Testis (tissue), 3 donors: ENCODE measurements around the gene SUSD2. TPM values are rescaled to one million over a fixed set of nuclear protein-coding genes. Genes with fewer than 3 reads are reported as not detected.

Experiments used
- DNase-seq: peaks from one replicate; pipeline ENCODE4 v3.0.0-alpha.2; 2019
- H3K27ac ChIP-seq, 2 donors: fragments of 200-600 bp; sonication (generic); one replicate each; pipeline ENCODE4 v1.5.1; 2019
- H3K27me3 ChIP-seq: fragments of 200-600 bp; sonication (generic); one replicate; pipeline ENCODE4 v1.5.1; 2019
- H3K36me3 ChIP-seq: fragments of 200-600 bp; sonication (generic); one replicate; pipeline ENCODE4 v1.5.1; 2017; ENCODE audit warnings: low read depth; ENCODE audit errors: missing control alignments
- H3K4me1 ChIP-seq: fragments of 200-600 bp; sonication (generic); one replicate; pipeline ENCODE4 v1.5.1; 2019
- H3K4me3 ChIP-seq, 2 donors: fragments of 200-600 bp; sonication (generic); one replicate each; pipeline ENCODE4 v1.5.1; 2017 to 2019
- H3K9me3 ChIP-seq: fragments of 200-600 bp; sonication (generic); one replicate; pipeline ENCODE4 v1.5.1; 2017
- CTCF ChIP-seq, 3 experiments: fragments of 450-650 bp in 2 of 3; fragments of 200-600 bp in 1 of 3; sonication (generic) in 1 of 3; IDR thresholded peaks; one replicate each; pipeline ENCODE4 v1.5.1; 2016 to 2019; ENCODE audit warnings: antibody characterized with exemption in 3 of 3, mild to moderate bottlenecking in 2 of 3, moderate library complexity in 1 of 3
- POLR2A ChIP-seq: fragments of 450-650 bp; IDR thresholded peaks from one replicate; pipeline ENCODE4 v1.6.1; 2017; ENCODE audit warnings: antibody characterized with exemption, mild to moderate bottlenecking, moderate library complexity
- WGBS, 2 donors: methylation state at CpG; one replicate each; pipeline ENCODE4 v1.1.5; 2018; 5-methylcytosine and 5-hydroxymethylcytosine counted together
- intact Hi-C: fragments of 100-400 bp; cut with DNase I; formaldehyde crosslinking; loops from one replicate; pipeline ENCODE4 v1.15.1; 2023; ENCODE audit warnings: low total_unique reads
- polyA plus RNA-seq: library from polyadenylated mRNA; stranded (reverse); fragments of 350-450 nt; fragmentation: Illumina TruSeq; extraction: RNeasy Lipid Tissue Mini Kit (QIAGEN cat#74804); gene quantifications from one replicate; pipeline ENCODE4 v1.2.3, GENCODE V29; 2014; ENCODE audit warnings: low read depth, low replicate concordance; ENCODE audit not compliant: insufficient read depth
- total RNA-seq, 2 donors: library from RNA; depleted of rRNA; stranded (reverse); fragments of >200 nt; gene quantifications; one replicate each; pipeline ENCODE4 v1.2.3, GENCODE V29; 2016

The SUSD2 gene
- total and polyA plus RNA-seq, 3 donors from 2014 or later: 5.3 to 11.9 (median 5.7) TPM

GRCh38 chr22:24176630-24177029 is 4.7 kb upstream of the SUSD2 start:
- TF ChIP-seq POLR2A (no peak), CTCF (IDR thresholded peaks at IDR 0.05) (no peak)
- H3K27ac ChIP-seq: no peak overlapping the region
- DNase-seq: no peak
- no peaks in the 10 kb centered on the region for H3K9me3 ChIP-seq
- H3K36me3 ChIP-seq: no peaks in the 10 kb centered on the region
- no peaks in the 10 kb centered on the region for H3K27me3 ChIP-seq
- intact Hi-C loops: no loop called here
- H3K4me1 ChIP-seq: peaks cover 8% of the 10 kb centered on the region
- WGBS, 2 donors: 89 to 94% methylated on average over 5 to 6 of the region's 10 CpGs
- H3K4me3 ChIP-seq: no peak overlapping the region

- Histone ChIP-seq H3K27ac (no peak overlapping the region), H3K27me3 (no peaks in the 10 kb centered on the region), H3K4me1 (peaks cover 8% of the 10 kb centered on the region), H3K36me3 (no peaks in the 10 kb centered on the region), H3K9me3 (no peaks in the 10 kb centered on the region), H3K4me3 (no peak overlapping the region)
- no peak for DNase-seq
- intact Hi-C loops: no loop called here
- TF ChIP-seq CTCF (IDR thresholded peaks at IDR 0.05) (no peak), POLR2A (no peak)
- WGBS, 2 donors: 75 to 94% methylated on average over 1 to 4 of the region's 5 CpGs
These were observed 4.2 kb upstream of the SUSD2 start for GRCh38 chr22:24177045-24177444.

GRCh38 chr22:24177456-24177855 is 3.8 kb upstream of the SUSD2 start:
- WGBS, 2 donors: 80 to 97% methylated on average over 2 to 9 of the region's 10 CpGs
- no peak for DNase-seq
- Histone ChIP-seq H3K36me3 (no peaks in the 10 kb centered on the region), H3K9me3 (no peaks in the 10 kb centered on the region), H3K4me3 (no peak overlapping the region), H3K27me3 (no peaks in the 10 kb centered on the region), H3K4me1 (peaks cover 8% of the 10 kb centered on the region), H3K27ac (no peak overlapping the region)
- intact Hi-C loops: no loop called here
- TF ChIP-seq POLR2A: no peak
- TF ChIP-seq CTCF (IDR thresholded peaks at IDR 0.05): no peak

- peaks cover 8% of the 10 kb centered on the region for H3K4me1 ChIP-seq
- 90 to 95% methylated on average over 4 to 12 of the region's 12 CpGs for WGBS, 2 donors
- TF ChIP-seq CTCF (IDR thresholded peaks at IDR 0.05) (no peak), POLR2A (no peak)
- intact Hi-C loops: no loop called here
- H3K36me3 ChIP-seq: no peaks in the 10 kb centered on the region
- no peak overlapping the region for H3K27ac ChIP-seq
- DNase-seq: no peak
- H3K27me3 ChIP-seq: no peaks in the 10 kb centered on the region
- no peak overlapping the region for H3K4me3 ChIP-seq
- no peaks in the 10 kb centered on the region for H3K9me3 ChIP-seq
These were observed 3.3 kb upstream of the SUSD2 start for GRCh38 chr22:24178021-24178431.
